NCI-H1092 treated with DMSO at 0.1 percent for 48 hours (cell line): Measurements from ENCODE around the gene XKR3.
"Not testable (repeated sequence)": the region's sequence is repeated elsewhere in the genome, so short reads cannot be mapped to it uniquely, and the experiment has no call there.

Experiments
- DNase-seq: peaks from one replicate; lab custom pipeline; 2025; lab: John Stamatoyannopoulos, UW

XKR3 gene

GRCh38 chr22:16804882-16805281 is 20.3 kb downstream of the XKR3 start:
- DNase-seq, result no peak

GRCh38 chr22:16803255-16803917 is 21.8 kb downstream of the XKR3 start:
- DNase-seq, result no peak

- no peak for DNase-seq
Observed at GRCh38 chr22:16801571-16801970, 23.6 kb downstream of the XKR3 start.

- no peak for DNase-seq
Observed at GRCh38 chr22:16801088-16801487, 24.1 kb downstream of the XKR3 start.

- no peak for DNase-seq
Observed at GRCh38 chr22:16800358-16800757, 24.9 kb downstream of the XKR3 start.

- DNase-seq, result not testable (repeated sequence)
Observed at GRCh38 chr22:16795504-16795903, 29.7 kb downstream of the XKR3 start.

GRCh38 chr22:16793831-16794230 is 31.4 kb downstream of the XKR3 start:
- DNase-seq, result no peak

- no peak for DNase-seq
Observed at GRCh38 chr22:16789860-16790493, 35.2 kb downstream of the XKR3 start.

- no peak for DNase-seq
Observed at GRCh38 chr22:16783930-16784354, 41.3 kb downstream of the XKR3 start.

- no peak for DNase-seq
Observed at GRCh38 chr22:16783453-16783852, 41.8 kb downstream of the XKR3 start.

- DNase-seq, result no peak
Observed at GRCh38 chr22:16781764-16782329, 43.4 kb downstream of the XKR3 start.

- no peak for DNase-seq
Observed at GRCh38 chr22:16781074-16781763, 44.0 kb downstream of the XKR3 start.

GRCh38 chr22:16777284-16777924 is 47.8 kb downstream of the XKR3 start:
- DNase-seq, result no peak

- no peak for DNase-seq
Observed at GRCh38 chr22:16776080-16776479, 49.1 kb downstream of the XKR3 start.

GRCh38 chr22:16774911-16775500 is 50.2 kb downstream of the XKR3 start:
- DNase-seq, result no peak

GRCh38 chr22:16771569-16771968 is 53.6 kb downstream of the XKR3 start:
- DNase-seq, result not testable (repeated sequence)

- not testable (repeated sequence) for DNase-seq
Observed at GRCh38 chr22:16767927-16768326, 57.3 kb downstream of the XKR3 start.

- DNase-seq, result not testable (repeated sequence)
Observed at GRCh38 chr22:16762224-16762623, 63.0 kb downstream of the XKR3 start.

- not testable (repeated sequence) for DNase-seq
Observed at GRCh38 chr22:16760416-16760815, 64.8 kb downstream of the XKR3 start.

GRCh38 chr22:16749282-16749681 is 75.9 kb downstream of the XKR3 start:
- not testable (repeated sequence) for DNase-seq

- not testable (repeated sequence) for DNase-seq
Observed at GRCh38 chr22:16748160-16748929, 76.9 kb downstream of the XKR3 start.
